HG02981 (cell line): ENCODE results near the gene XYLT1.
"Not testable (repeated sequence)": the region's sequence is repeated elsewhere in the genome, so short reads cannot be mapped to it uniquely, and the experiment has no call there.

Source experiments
- ATAC-seq: cut with Tn5 transposase; IDR thresholded peaks from one replicate; pipeline ENCODE4 v1.9.1; 2021; ENCODE audit warnings: mild to moderate bottlenecking, moderate library complexity; ENCODE audit not compliant: unreplicated experiment

Gene XYLT1

DNA sequence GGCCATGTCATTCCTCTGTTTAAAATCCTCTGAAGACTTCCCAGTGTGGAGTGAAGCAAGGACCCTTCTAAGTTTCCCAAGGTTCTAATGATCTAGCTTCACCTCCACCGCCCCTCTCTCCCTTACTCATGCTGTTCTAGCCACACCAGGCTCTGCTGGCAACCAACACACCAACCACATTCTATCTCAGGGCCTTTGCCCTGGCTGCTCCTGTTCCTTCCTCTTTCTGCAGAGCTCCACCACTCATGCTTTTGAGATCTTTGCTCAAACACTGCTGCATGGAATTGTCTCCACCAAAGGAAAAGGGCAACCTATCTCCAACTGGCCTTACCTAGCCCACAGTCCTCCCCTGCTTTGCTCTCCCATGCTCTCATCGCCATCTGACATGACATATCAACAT, 128.7 kb downstream of the XYLT1 start:
- ATAC-seq, result no peak

DNA sequence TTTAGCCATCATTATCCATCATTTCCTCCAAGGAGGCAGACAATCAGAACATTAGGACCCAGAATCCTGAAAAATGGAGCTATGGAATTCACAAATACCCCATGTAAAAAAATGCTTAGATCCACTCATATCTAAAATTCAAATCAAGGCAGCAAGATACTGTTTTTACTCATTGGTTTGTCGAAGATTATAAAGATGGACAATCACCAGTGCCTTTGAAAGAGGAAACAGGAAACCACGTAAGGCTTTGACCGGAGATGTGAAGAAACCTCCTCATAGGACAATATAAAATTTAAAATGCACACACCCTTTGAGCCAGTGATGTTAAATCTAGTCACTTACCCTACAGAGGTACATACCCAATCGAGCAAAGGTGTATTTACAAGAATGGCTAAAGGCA, 130.0 kb downstream of the XYLT1 start:
- ATAC-seq, result no peak

DNA sequence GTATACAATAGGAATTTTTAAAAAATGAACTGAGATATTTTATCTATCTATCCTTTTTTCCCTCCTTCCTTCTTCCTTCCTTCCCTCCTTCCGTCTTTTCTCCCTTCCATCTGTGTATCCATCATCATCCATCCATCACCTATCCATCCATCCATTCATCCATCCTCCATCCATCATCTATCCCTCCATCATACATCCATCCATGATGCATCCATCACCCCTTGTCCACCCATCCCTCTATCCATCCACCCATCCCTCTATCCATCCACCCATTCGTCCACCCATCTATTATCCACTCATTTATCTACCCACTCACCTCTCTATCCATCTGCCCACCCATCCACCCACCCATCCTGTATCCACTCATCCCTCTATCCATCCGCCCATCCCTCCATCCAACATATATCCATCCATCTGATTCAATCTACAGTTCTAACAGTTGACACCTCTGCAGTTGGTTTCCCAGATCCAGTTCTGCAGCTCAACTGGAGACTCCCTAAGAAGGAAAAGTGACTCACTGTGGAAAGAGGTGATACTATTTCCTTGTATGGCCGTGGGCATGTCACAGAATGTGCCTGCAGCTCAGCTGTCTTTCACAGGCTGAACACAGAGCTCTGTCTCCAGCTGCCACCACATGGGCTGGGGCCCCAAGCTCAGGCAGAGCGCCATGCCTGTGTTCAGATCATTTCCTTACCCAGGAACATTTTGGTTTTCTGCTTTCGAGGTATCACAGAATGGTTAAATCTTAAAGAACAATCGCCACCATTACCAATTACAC, 130.8 kb downstream of the XYLT1 start:
- ATAC-seq, result no peak

DNA sequence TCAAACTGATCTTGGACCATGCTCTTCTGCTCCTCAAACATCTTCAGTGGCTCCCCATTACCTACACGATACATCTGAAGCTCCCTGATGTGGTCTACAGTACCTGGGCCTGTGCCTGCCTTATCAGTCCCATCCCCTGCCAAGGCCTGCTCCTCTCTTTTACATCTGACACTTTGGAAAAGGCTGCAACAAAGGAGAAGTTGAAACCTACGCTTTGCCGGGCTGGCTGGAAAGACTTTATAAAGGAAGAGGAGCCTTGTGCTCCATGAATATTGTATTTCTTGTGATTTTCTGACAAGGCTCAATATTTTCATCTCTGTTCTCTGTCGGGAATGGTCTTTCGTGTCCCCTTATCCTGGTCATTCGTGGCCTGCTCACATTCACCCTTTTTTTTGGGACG, 132.5 kb downstream of the XYLT1 start:
- ATAC-seq, result no peak

GRCh38 chr16:17336530-17336900, 134.2 kb downstream of the XYLT1 start:
- no peak for ATAC-seq

DNA sequence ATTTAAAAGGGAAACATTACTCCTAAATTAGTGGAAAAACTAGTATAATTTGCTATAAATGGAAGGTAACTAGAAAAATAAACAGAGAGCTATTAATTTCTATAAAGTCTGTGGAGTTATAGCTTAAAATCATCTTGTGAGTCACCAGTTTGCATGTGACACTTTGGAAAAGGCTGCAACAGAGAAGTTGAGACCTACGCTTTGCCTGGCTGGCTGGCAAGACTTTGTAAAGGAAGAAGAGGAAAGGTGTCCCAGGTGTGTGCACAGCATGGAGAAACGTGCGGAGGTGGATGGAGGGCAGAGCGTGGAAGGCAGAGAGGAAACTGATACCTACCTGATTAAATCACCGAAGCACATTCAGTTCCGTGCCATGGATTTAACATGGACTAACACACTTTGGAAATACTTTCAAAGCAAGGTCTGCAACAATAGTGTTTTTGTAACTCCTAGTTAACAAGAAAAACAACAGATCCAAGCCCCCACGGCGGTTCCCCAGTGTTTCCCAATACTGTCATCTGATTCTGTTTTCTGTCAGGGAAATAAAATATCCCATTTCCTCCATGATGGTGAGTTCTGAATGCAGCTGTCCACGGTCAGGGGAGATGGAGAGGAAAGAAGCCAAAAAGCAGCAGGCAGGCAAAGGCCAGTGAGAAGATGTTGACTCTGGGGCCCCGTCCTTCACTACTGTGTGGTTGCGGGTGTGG, 134.8 kb downstream of the XYLT1 start:
- ATAC-seq, result no peak

- not testable (repeated sequence) for ATAC-seq
Measured at GRCh38 chr16:17335406-17335805, 135.4 kb downstream of the XYLT1 start.

GRCh38 chr16:17334096-17334495, 136.7 kb downstream of the XYLT1 start:
- no peak for ATAC-seq

GRCh38 chr16:17333229-17333628, 137.5 kb downstream of the XYLT1 start:
- ATAC-seq, result no peak

- ATAC-seq, result no peak
Measured at GRCh38 chr16:17331991-17332390, 138.8 kb downstream of the XYLT1 start.

DNA sequence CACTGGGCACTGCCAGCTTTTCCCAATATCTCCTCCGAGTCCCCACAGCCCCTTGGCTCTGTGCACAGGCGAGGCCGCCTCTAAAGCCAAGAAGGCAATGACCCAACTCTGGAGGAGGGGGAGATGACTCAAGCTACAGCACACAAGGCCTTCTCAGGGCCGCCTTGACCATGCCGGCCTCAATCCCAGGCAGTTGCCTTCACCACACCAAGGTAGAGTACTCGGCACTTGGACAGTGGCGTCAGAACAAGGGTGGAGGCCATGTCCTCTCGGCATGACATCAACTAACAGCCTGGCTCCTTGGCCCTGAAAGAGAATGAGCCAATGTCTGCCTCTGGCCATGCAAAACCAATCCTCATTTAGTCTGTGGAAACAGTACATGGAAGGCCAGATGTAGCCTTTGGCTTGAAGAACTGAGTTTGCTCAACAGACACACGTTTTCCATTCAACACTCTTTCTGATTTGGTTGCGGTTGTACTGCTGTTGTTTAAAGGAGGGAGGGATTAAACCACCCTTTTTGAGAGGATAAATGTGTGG, 139.6 kb downstream of the XYLT1 start:
- ATAC-seq, result no peak

GRCh38 chr16:17330044-17330443, 140.7 kb downstream of the XYLT1 start:
- ATAC-seq, result no peak

DNA sequence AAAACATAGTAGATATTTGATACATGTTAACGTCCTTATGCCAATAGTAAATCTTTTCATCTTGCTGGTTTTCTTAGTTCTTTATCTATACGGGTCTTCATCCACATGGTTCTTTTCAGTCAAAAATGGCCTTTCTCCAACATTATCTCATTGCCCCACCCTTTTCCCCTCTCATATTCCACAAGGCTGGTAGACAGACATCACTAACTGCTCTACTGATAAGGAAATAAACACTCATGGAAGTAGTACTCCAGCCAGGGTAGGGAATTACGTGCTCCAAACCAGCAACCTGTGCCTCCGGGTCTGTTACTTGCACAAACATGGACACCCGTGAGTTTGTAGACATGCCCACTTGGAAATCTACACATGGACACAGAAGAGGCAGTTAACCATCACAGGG, 141.4 kb downstream of the XYLT1 start:
- no peak for ATAC-seq

GRCh38 chr16:17328932-17329331, 141.8 kb downstream of the XYLT1 start:
- no peak for ATAC-seq

- ATAC-seq, result no peak
Measured at GRCh38 chr16:17327664-17328335, 143.0 kb downstream of the XYLT1 start.

DNA sequence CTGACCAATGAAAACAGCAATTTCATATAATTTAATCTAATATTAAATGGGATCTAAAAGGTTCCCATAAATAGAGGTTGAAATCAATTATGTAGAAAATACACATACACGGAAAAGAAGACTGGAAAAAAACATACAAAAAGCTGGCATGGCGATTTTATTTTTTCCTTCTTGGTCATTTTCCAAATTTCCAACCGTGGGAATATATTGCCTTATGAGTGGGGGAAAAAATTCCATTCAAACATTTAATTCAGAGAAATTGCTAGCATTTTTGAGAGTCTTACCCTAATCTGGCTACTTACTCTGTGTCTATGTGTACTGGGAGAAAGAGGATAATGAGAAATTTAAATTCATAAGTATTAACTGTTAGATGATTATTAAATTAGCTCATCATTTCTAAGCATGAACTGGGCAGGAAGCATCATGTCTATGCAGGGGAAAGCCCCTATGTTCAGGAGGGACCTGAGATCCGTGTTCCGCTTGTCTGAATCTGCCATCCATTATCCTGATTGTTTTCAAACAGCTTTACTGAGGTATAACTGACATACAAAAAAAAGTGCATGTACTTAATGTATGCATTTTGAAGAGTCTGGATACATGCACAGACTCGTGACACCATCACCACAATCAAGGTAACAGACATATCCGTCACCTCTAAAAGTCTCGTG, 145.2 kb downstream of the XYLT1 start:
- no peak for ATAC-seq

DNA sequence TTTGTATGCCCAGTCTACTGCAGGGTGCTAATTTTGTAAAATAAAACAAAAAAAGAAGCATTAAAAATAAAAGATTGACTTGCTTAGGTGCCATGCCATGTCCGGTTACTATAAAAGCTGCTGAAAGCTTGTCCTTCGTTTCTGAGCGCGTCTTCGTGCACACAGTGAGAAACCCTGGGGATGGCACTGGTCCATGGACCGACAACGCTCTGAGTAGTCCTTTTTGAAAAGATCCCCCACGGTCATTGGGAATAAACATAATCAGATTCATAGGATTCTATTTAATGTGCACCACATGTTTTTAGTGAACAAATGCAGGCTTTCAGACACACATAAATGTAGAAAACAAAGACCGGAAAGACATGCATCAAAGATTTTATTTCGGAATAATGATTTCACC, 146.3 kb downstream of the XYLT1 start:
- no peak for ATAC-seq

GRCh38 chr16:17323171-17323570, 147.6 kb downstream of the XYLT1 start:
- ATAC-seq, result no peak

DNA sequence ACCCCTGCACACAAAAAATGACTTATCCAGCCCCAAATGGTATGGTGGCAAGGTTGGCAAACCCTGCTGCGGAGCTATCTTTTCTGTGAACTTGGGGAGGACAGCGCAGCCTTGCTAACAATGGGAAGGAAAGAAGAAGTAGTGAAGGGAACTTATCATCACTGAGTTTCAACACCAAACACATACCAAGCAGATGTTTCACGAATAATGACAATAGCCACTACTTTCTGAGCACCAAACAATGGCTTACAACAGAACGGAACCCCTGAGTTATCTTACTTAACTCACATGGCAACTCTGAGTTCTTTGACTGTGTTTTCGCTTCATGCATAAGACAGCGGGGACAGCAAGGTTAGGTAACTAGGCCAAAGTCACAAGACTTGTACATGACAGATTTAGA, 148.9 kb downstream of the XYLT1 start:
- ATAC-seq, result no peak

DNA sequence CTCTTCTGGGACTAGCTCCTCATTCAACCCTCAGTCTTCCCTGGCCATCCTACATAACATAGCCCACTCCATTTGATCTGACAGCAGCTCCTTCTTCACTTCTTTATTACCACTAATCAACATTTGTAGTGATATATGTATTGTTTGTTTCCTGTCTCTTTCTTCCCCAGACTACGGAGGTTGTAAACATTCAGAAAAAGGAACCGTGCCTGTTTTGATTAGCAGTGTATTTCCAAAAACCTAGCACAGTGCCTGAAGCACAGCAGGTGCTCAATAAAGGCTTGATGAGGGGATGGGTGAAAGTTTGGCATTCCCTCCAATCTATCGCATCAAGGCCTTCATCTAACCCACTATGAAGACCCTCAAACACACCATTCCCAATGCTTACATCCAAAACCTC, 150.8 kb downstream of the XYLT1 start:
- ATAC-seq, result no peak

DNA sequence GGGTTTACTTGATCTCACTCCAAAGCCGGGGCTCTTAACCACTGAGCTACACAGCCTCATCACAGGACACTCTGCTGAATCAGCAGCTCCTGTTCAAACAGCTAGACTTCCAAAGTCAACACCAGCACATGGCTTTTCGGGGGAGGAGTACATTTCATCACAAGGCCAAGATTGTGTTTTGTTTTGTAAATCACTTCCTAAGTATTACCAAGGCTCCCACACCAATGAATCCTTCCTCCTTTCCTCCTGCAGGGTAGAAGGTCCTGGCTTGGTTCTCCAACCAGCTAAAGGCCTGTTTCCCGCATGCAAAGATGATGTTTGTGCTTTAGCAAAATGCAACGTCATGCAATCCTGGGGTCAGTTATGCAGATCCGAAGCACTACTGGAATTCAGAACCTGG, 152.5 kb downstream of the XYLT1 start:
- ATAC-seq, result no peak
